CD1c-positive myeloid dendritic cell (primary cell): Measurements from ENCODE around the gene PTPRN2.
A peak's percentile ranks its signal among the peaks of the same experiment; 100 is the strongest.
"Not testable (repeated sequence)": the region's sequence is repeated elsewhere in the genome, so short reads cannot be mapped to it uniquely, and the experiment has no call there.

ENCODE experiments used
- DNase-seq: peaks from one replicate; pipeline ENCODE4 v3.0.0-alpha.2; 2016; ENCODE audit errors: extremely low spot score

The PTPRN2 gene

GRCh38 chr7:158550886-158551452 lies 36.7 kb downstream of the PTPRN2 start:
- no peak for DNase-seq

GRCh38 chr7:158550394-158550700 lies 37.3 kb downstream of the PTPRN2 start:
- DNase-seq = no peak

GRCh38 chr7:158549616-158550393 lies 37.8 kb downstream of the PTPRN2 start:
- peak; percentile 3 for DNase-seq

GRCh38 chr7:158549176-158549615 lies 38.4 kb downstream of the PTPRN2 start:
- no peak for DNase-seq

GRCh38 chr7:158548726-158549125 lies 38.9 kb downstream of the PTPRN2 start:
- no peak for DNase-seq

GRCh38 chr7:158547817-158548216 lies 39.8 kb downstream of the PTPRN2 start:
- DNase-seq = no peak

GRCh38 chr7:158546626-158547025 lies 41.0 kb downstream of the PTPRN2 start:
- DNase-seq = no peak

GRCh38 chr7:158546214-158546613 lies 41.4 kb downstream of the PTPRN2 start:
- DNase-seq = no peak

- no peak for DNase-seq
These were observed 42.9 kb downstream of the PTPRN2 start for GRCh38 chr7:158544708-158545107.

- DNase-seq = no peak
These were observed 43.8 kb downstream of the PTPRN2 start for GRCh38 chr7:158543840-158544239.

GRCh38 chr7:158542651-158543566 lies 44.7 kb downstream of the PTPRN2 start:
- DNase-seq = no peak

- peak; percentile 65 for DNase-seq
These were observed 46.1 kb downstream of the PTPRN2 start for GRCh38 chr7:158541346-158542010.

GRCh38 chr7:158539711-158540146 lies 47.9 kb downstream of the PTPRN2 start:
- no peak for DNase-seq

GRCh38 chr7:158538156-158538946 lies 49.3 kb downstream of the PTPRN2 start:
- no peak for DNase-seq

- no peak for DNase-seq
These were observed 50.1 kb downstream of the PTPRN2 start for GRCh38 chr7:158537516-158537882.

- peak; percentile 1 for DNase-seq
These were observed 50.6 kb downstream of the PTPRN2 start for GRCh38 chr7:158536871-158537515.

- DNase-seq = no peak
These were observed 52.5 kb downstream of the PTPRN2 start for GRCh38 chr7:158535079-158535478.

- no peak for DNase-seq
These were observed 53.0 kb downstream of the PTPRN2 start for GRCh38 chr7:158534598-158534997.

- DNase-seq = not testable (repeated sequence)
These were observed 53.5 kb downstream of the PTPRN2 start for GRCh38 chr7:158534134-158534515.

- DNase-seq = no peak
These were observed 54.1 kb downstream of the PTPRN2 start for GRCh38 chr7:158533386-158534133.
